PC-3 (cell line): ENCODE measurements around the gene TXLNA.

Experiments used
- EZH2 ChIP-seq: fragments of 300-600 bp; sonication (generic); IDR thresholded peaks from one replicate; pipeline ENCODE4 v1.6.1; 2017; ENCODE audit warnings: antibody characterized with exemption, mild to moderate bottlenecking, low read length; ENCODE audit not compliant: unreplicated experiment
- EZH2phosphoT487 ChIP-seq: fragments of 300-600 bp; sonication (generic); IDR thresholded peaks from 2 replicates; pipeline ENCODE4 v1.6.1; 2018; ENCODE audit warnings: mild to moderate bottlenecking, antibody characterized with exemption, low read length, borderline replicate concordance
- TF ChIP-seq, protein P1 (sequence below): fragments of 300-600 bp; sonication (generic); conservative IDR thresholded peaks from 2 replicates; pipeline ENCODE4 v1.5.1; 2017; ENCODE audit warnings: antibody characterized with exemption, low read depth, mild to moderate bottlenecking, low read length

DNA sequence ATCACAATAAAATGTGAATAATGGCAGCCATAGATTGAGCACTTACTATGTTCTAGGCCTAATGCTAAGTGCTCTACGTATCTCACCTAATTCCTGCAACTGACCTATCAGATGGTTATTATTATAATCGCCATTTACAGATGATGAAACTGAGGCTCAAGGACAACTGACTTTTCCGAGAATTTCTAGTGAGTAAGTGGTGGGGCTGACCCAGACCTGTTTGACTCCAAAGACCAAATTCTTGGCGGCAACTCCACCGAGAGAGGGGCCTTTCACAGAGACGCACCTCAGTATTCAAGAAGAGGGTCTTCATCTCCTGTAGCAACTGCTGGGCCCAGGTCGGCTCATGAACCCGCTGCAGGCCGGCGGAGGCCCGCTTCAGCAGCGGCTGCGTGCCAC lies 42.1 kb downstream of the TXLNA start:
- TF ChIP-seq, protein P1, sequence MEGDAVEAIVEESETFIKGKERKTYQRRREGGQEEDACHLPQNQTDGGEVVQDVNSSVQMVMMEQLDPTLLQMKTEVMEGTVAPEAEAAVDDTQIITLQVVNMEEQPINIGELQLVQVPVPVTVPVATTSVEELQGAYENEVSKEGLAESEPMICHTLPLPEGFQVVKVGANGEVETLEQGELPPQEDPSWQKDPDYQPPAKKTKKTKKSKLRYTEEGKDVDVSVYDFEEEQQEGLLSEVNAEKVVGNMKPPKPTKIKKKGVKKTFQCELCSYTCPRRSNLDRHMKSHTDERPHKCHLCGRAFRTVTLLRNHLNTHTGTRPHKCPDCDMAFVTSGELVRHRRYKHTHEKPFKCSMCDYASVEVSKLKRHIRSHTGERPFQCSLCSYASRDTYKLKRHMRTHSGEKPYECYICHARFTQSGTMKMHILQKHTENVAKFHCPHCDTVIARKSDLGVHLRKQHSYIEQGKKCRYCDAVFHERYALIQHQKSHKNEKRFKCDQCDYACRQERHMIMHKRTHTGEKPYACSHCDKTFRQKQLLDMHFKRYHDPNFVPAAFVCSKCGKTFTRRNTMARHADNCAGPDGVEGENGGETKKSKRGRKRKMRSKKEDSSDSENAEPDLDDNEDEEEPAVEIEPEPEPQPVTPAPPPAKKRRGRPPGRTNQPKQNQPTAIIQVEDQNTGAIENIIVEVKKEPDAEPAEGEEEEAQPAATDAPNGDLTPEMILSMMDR, result no peak
- TF ChIP-seq EZH2, result no peak
- no peak for TF ChIP-seq EZH2phosphoT487
